T follicular helper cell (primary cell): ENCODE measurements around the gene C4orf36.

Experiments
- DNase-seq: peaks from one replicate; pipeline ENCODE4 v3.0.0-alpha.2; 2020; ENCODE audit warnings: low read depth

The C4orf36 gene

GRCh38 chr4:86857341-86858052 is 34.7 kb downstream of the C4orf36 start:
- no peak for DNase-seq

GRCh38 chr4:86856896-86857295 is 35.3 kb downstream of the C4orf36 start:
- no peak for DNase-seq

GRCh38 chr4:86855572-86855971 is 36.6 kb downstream of the C4orf36 start:
- no peak for DNase-seq

GRCh38 chr4:86853209-86853608 is 39.0 kb downstream of the C4orf36 start:
- DNase-seq = no peak

GRCh38 chr4:86848732-86849619 is 43.2 kb downstream of the C4orf36 start, which contains the start of gene SLC10A6:
Gene SLC10A6, minus strand, starts transcription at chr4:86849384. Its CDS starts 269 bp downstream, at chr4:86849115.
- no peak for DNase-seq

GRCh38 chr4:86848136-86848535 is 44.1 kb downstream of the C4orf36 start:
- no peak for DNase-seq

GRCh38 chr4:86847571-86847970 is 44.7 kb downstream of the C4orf36 start:
- no peak for DNase-seq

- DNase-seq = no peak
These were observed 45.3 kb downstream of the C4orf36 start for GRCh38 chr4:86846921-86847320.

- no peak for DNase-seq
These were observed 46.6 kb downstream of the C4orf36 start for GRCh38 chr4:86845593-86845992.

- DNase-seq = no peak
These were observed 50.9 kb downstream of the C4orf36 start for GRCh38 chr4:86841309-86841708.

GRCh38 chr4:86840858-86841257 is 51.4 kb downstream of the C4orf36 start:
- no peak for DNase-seq

- no peak for DNase-seq
These were observed 54.3 kb downstream of the C4orf36 start for GRCh38 chr4:86837691-86838503.

GRCh38 chr4:86835677-86836076 is 56.5 kb downstream of the C4orf36 start:
- no peak for DNase-seq

GRCh38 chr4:86834901-86835300 is 57.3 kb downstream of the C4orf36 start:
- DNase-seq = no peak

GRCh38 chr4:86833615-86834014 is 58.6 kb downstream of the C4orf36 start:
- no peak for DNase-seq

GRCh38 chr4:86831262-86832130 is 60.7 kb downstream of the C4orf36 start:
- DNase-seq = no peak
